Right lobe of liver (tissue), 6 donors: ENCODE measurements around the gene AASDHPPT. TPM values are rescaled to one million over a fixed set of nuclear protein-coding genes. Genes with fewer than 3 reads are reported as not detected.

Experiments
- ATAC-seq, 4 donors: fragments of 200-7000 bp; cut with Tn5 transposase; one replicate each; pipeline ENCODE4 v1.9.1; 2020; ENCODE audit warnings: mild to moderate bottlenecking in 4 of 4, moderate library complexity in 4 of 4
- DNase-seq, 3 donors: peaks; one replicate each; pipeline ENCODE4 v3.0.0-alpha.2; 2020
- H3K27ac ChIP-seq, 3 donors: fragments of 200-600 bp; one replicate each; pipeline ENCODE4 v1.8.0; 2022
- H3K27me3 ChIP-seq, 2 donors: fragments of 200-600 bp; one replicate each; pipeline ENCODE4 v1.8.0; 2022
- H3K36me3 ChIP-seq, 4 donors: fragments of 200-600 bp; sonication (generic) in 1 of 4; one replicate each; pipeline versions ENCODE4 v1.5.1 to v1.8.0; 2017 to 2022; ENCODE audit warnings: control low read depth in 1 of 4
- H3K4me1 ChIP-seq, 4 donors: fragments of 200-600 bp; sonication (generic) in 1 of 4; one replicate each; pipeline versions ENCODE4 v1.5.1 to v1.8.0; 2017 to 2022; ENCODE audit warnings: control low read depth in 1 of 4
- H3K4me3 ChIP-seq, 3 donors: fragments of 200-600 bp; one replicate each; pipeline ENCODE4 v1.8.0; 2022
- H3K9me3 ChIP-seq, 4 donors: fragments of 200-600 bp; sonication (generic) in 1 of 4; one replicate each; pipeline versions ENCODE4 v1.5.1 to v1.8.0; 2017 to 2022; ENCODE audit warnings: control low read depth in 1 of 4
- POLR2A ChIP-seq: fragments of 450-650 bp; IDR thresholded peaks from one replicate; pipeline ENCODE4 v1.6.1; 2017; ENCODE audit warnings: antibody characterized with exemption, mild to moderate bottlenecking
- WGBS: methylation state at CpG from one replicate; pipeline ENCODE4 v1.1.6; 2018; ENCODE audit warnings: low coverage, low lambda C conversion rate; ENCODE audit not compliant: insufficient coverage; ENCODE audit errors: missing lambda C conversion rate; 5-methylcytosine and 5-hydroxymethylcytosine counted together
- intact Hi-C, 2 donors: fragments of 100-400 bp; cut with DNase I; formaldehyde crosslinking; loops; one replicate each; pipeline versions ENCODE4 v1.11.2 to v1.14.1; 2022
- total RNA-seq, 6 experiments: library from RNA; depleted of rRNA in 2 of 6; stranded (reverse); fragments of >200 nt in 2 of 6; fragmentation: NEBNext Ultra II Directional in 3 of 6; extraction: Animal tissue kit (Norgen Biotek cat#: 25700) in 3 of 6; gene quantifications; one replicate each; pipeline versions ENCODE4 v1.1.0 to v1.2.4, GENCODE V29; 2016 to 2023
- TF ChIP-seq, protein P1 (sequence below), 4 donors: fragments of 200-600 bp in 3 of 4; fragments of 450-650 bp in 1 of 4; IDR thresholded peaks; one replicate each; pipeline versions ENCODE4 v1.5.1 to v1.8.0; 2016 to 2022; ENCODE audit warnings: antibody characterized with exemption in 4 of 4, mild to moderate bottlenecking in 2 of 4
- donor health status: DM: no; HTN: yes; CAD: no.
- donor health status: DM: no; HTN: no; CAD: no.
- donor health status: DM: no; HTN: no; CAD: no.
- donor health status: DM: no; HTN: yes; CAD: no.
- donor health status: DM: no; HTN: yes; CAD: no.

AASDHPPT gene
- total RNA-seq, 6 experiments from 2014 or later: 15.4 to 30.5 (median 23.0) TPM

DNA sequence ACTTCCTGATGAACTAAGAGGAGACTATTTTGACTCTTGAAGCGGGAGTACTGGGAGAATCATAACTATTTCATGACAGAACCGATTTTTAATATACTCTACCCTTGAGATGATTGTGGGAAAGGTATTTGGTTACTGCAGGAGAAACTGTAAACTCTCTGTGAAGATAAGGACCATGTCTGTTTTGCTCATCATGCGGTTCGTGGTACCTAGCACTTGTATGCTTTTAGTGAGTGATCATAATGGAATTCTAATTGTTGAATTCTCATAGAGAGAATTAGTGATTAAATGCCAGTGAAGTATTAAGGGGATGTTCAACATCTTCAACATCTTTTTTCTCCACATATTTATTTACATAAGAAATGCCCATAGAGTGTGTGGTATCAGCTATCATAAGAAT, 11.4 kb downstream of the AASDHPPT start:
- no peak for TF ChIP-seq POLR2A
- TF ChIP-seq, protein P1, sequence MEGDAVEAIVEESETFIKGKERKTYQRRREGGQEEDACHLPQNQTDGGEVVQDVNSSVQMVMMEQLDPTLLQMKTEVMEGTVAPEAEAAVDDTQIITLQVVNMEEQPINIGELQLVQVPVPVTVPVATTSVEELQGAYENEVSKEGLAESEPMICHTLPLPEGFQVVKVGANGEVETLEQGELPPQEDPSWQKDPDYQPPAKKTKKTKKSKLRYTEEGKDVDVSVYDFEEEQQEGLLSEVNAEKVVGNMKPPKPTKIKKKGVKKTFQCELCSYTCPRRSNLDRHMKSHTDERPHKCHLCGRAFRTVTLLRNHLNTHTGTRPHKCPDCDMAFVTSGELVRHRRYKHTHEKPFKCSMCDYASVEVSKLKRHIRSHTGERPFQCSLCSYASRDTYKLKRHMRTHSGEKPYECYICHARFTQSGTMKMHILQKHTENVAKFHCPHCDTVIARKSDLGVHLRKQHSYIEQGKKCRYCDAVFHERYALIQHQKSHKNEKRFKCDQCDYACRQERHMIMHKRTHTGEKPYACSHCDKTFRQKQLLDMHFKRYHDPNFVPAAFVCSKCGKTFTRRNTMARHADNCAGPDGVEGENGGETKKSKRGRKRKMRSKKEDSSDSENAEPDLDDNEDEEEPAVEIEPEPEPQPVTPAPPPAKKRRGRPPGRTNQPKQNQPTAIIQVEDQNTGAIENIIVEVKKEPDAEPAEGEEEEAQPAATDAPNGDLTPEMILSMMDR (IDR thresholded peaks at IDR 0.05): no peak
- H3K27ac ChIP-seq: no peak overlapping the region
- H3K4me1 ChIP-seq: peaks cover 0 to 21% (median 4%) of the 10 kb centered on the region in 4 donors
- H3K36me3 ChIP-seq: peaks cover 0 to 34% (median 11%) of the 10 kb centered on the region in 4 donors
- WGBS: 88% methylated on average over 4 of the region's 4 CpGs
- H3K4me3 ChIP-seq: no peak overlapping the region
- ATAC-seq (no peak), DNase-seq (no peak)
- intact Hi-C loops: no loop called here
- no peaks in the 10 kb centered on the region for H3K27me3 ChIP-seq
- no peaks in the 10 kb centered on the region for H3K9me3 ChIP-seq

DNA sequence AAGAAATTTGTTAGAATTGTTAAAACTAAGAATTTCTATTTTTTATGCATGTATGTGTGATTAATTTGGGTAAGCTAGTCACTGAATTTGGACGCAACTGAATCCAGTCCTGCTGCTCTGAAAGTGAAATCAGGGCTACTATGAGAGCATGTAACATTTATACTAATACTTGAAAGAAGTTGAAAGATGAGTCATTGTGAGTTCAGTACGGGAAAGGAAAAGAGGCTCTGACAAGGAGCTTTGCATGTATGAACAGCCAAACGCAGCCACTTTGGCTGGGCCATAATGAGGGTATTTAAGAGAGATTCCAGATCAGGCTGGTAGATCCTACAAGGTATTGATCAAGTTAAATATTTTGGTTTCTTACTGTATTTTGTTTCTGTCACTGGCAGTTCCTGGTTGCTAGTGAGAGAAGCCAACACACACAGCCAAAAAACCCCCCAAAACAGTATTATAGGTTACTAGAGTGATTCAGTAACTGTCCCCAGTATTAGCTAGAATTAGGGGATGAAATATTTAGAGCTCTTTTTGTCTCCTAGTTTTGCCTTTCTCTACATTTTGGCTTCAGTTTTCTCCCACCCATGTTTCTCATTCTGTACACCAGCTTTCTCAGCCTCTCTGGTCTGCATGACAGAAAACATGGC, 14.1 kb downstream of the AASDHPPT start:
- H3K4me3 ChIP-seq: no peak overlapping the region
- ATAC-seq (no peak), DNase-seq (no peak)
- 87% methylated on average over 3 of the region's 3 CpGs for WGBS
- peaks cover 0 to 61% (median 20%) of the 10 kb centered on the region in 4 donors for H3K36me3 ChIP-seq
- intact Hi-C loops: no loop called here
- no peaks in the 10 kb centered on the region for H3K9me3 ChIP-seq
- H3K27me3 ChIP-seq: no peaks in the 10 kb centered on the region
- no peak for TF ChIP-seq POLR2A
- TF ChIP-seq, protein P1 (IDR thresholded peaks at IDR 0.05): no peak
- peaks cover 0 to 19% (median 4%) of the 10 kb centered on the region in 4 donors for H3K4me1 ChIP-seq
- H3K27ac ChIP-seq: no peak overlapping the region

DNA sequence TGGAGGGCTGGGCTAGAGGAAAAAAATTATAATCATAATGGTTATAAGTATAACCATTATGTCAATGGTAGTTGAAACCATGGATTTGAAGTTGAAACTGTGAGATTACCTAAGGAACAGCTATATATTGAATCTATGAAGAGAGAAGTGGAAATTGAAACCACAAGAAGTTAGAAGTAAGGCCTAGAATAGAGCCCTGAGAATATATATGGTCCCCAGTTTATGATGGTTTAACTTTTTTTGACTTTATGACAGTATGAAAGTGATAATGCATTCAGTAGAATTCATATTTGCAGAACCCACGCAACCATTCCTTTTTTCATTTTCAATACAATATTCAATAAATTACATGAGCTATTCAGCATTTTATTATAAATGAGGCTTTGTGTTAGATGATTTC, 15.0 kb downstream of the AASDHPPT start:
- Histone ChIP-seq H3K36me3 (peaks cover 0 to 69% (median 23%) of the 10 kb centered on the region in 4 donors), H3K4me3 (no peak overlapping the region), H3K9me3 (no peaks in the 10 kb centered on the region), H3K27me3 (no peaks in the 10 kb centered on the region), H3K4me1 (peaks cover 0 to 10% (median 2%) of the 10 kb centered on the region in 4 donors), H3K27ac (no peak overlapping the region)
- 94% methylated on average over 1 of the region's 1 CpG for WGBS
- TF ChIP-seq POLR2A: no peak
- TF ChIP-seq, protein P1 (IDR thresholded peaks at IDR 0.05): no peak
- no peak for ATAC-seq
- no peak for DNase-seq
- intact Hi-C loops: no loop called here

DNA sequence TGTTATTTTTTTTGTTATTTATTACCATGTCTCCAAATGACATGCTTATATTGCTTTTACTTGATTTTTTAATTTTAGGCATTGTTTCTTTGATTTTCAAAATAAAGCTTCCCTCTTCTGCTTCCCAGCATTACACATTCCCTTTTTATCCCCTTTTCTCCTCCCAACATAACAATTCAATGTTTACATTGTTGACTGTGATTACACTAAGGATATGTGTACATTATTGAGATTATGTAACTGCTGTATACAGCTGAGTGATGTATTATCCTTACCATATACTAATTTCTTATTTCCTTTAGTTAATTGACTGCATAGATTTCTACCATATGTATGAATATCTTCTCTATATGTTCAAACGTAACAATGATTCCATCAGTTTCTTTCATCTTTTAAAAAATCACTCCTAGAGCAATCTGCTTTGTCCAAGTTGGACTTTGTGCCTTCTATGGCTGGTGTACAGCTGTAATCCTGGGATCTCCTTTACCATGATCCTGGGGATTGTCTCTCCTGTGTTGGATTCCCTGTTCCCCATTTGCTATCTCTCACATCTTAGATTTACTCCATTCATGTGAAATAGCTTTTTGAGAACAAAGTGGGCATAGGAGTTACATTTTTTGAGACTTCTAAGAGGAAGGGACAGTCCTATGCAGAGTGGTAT, 21.6 kb downstream of the AASDHPPT start:
- TF ChIP-seq POLR2A: no peak
- TF ChIP-seq, protein P1 (IDR thresholded peaks at IDR 0.05): no peak

More for the DNA sequence above, 21.6 kb downstream of the AASDHPPT start:
- Histone ChIP-seq H3K9me3 (no peaks in the 10 kb centered on the region), H3K4me1 (no peaks in the 10 kb centered on the region), H3K4me3 (no peak overlapping the region), H3K27ac (no peak overlapping the region), H3K36me3 (peaks cover 0 to 40% (median 13%) of the 10 kb centered on the region in 4 donors), H3K27me3 (no peaks in the 10 kb centered on the region)
- ATAC-seq (no peak), DNase-seq (no peak)
- 100% methylated on average over 1 of the region's 1 CpG for WGBS
- intact Hi-C loops: no loop called here
